H9 (cell line): Measurements from ENCODE around the gene KIAA0513. TPM values are rescaled to one million over a fixed set of nuclear protein-coding genes. Genes with fewer than 3 reads are reported as not detected.

ENCODE experiments used
- DNase-seq: peaks from one replicate; pipeline ENCODE4 v3.0.0-alpha.2; 2017
- H2AFZ ChIP-seq: one replicate; pipeline ENCODE4 v1.6.1; 2013; ENCODE audit warnings: mild to moderate bottlenecking, low read length, control low read depth, moderate library complexity
- H2AK5ac ChIP-seq: 2 replicates; pipeline ENCODE4 v1.6.1; 2013; ENCODE audit warnings: low read length, control low read depth, mixed read lengths; ENCODE audit not compliant: insufficient read length
- H2BK120ac ChIP-seq: one replicate; pipeline ENCODE4 v1.6.1; 2013; ENCODE audit warnings: low read depth, mild to moderate bottlenecking, low read length, control low read depth, inconsistent platforms; ENCODE audit not compliant: poor library complexity, severe bottlenecking
- H2BK12ac ChIP-seq: 2 replicates; pipeline ENCODE4 v1.6.1; 2013; ENCODE audit warnings: low read length, control low read depth, mixed read lengths, low read depth; ENCODE audit not compliant: insufficient read length
- H2BK15ac ChIP-seq: 2 replicates; pipeline ENCODE4 v1.6.1; 2013; ENCODE audit warnings: low read depth, low read length, control low read depth
- H2BK20ac ChIP-seq: one replicate; pipeline ENCODE4 v1.6.1; 2013; ENCODE audit warnings: low read depth, mild to moderate bottlenecking, low read length, control low read depth, inconsistent platforms; ENCODE audit not compliant: poor library complexity, severe bottlenecking
- H2BK5ac ChIP-seq: 2 replicates; pipeline ENCODE4 v1.6.1; 2013; ENCODE audit warnings: low read length, control low read depth, mixed read lengths; ENCODE audit not compliant: insufficient read length
- H3K14ac ChIP-seq: 2 replicates; pipeline ENCODE4 v1.6.1; 2013; ENCODE audit warnings: low read length, control low read depth; ENCODE audit not compliant: insufficient read depth
- H3K18ac ChIP-seq: 2 replicates; pipeline ENCODE4 v1.6.1; 2013; ENCODE audit warnings: low read depth, mild to moderate bottlenecking, mixed read lengths, low read length, control low read depth; ENCODE audit not compliant: insufficient read length
- H3K23ac ChIP-seq: 2 replicates; pipeline ENCODE4 v1.6.1; 2013; ENCODE audit warnings: low read length, control low read depth, mixed read lengths, low read depth; ENCODE audit not compliant: insufficient read length
- H3K23me2 ChIP-seq: 2 replicates; pipeline ENCODE4 v1.6.1; 2013; ENCODE audit warnings: low read depth, mild to moderate bottlenecking, mixed read lengths, low read length, control low read depth; ENCODE audit not compliant: insufficient read length, poor library complexity, severe bottlenecking
- H3K27ac ChIP-seq: 2 replicates; pipeline ENCODE4 v1.5.1; 2013; ENCODE audit warnings: low read length, control low read depth, mixed read lengths, low read depth; ENCODE audit not compliant: insufficient read length
- H3K27me3 ChIP-seq: 2 replicates; pipeline ENCODE4 v1.6.1; 2013; ENCODE audit warnings: low read length, control low read depth, inconsistent platforms; ENCODE audit not compliant: insufficient read depth
- H3K4ac ChIP-seq: 2 replicates; pipeline ENCODE4 v1.6.1; 2013; ENCODE audit warnings: low read depth, mild to moderate bottlenecking, control low read depth, inconsistent platforms, low read length, moderate library complexity
- H3K4me1 ChIP-seq: 2 replicates; pipeline ENCODE4 v1.6.1; 2013; ENCODE audit warnings: low read length, control low read depth, inconsistent platforms; ENCODE audit not compliant: insufficient read depth
- H3K4me2 ChIP-seq: 2 replicates; pipeline ENCODE4 v1.6.1; 2013; ENCODE audit warnings: low read length, control low read depth, mixed read lengths; ENCODE audit not compliant: insufficient read length, insufficient read depth
- H3K56ac ChIP-seq: 2 replicates; pipeline ENCODE4 v1.6.1; 2013; ENCODE audit warnings: low read depth, mild to moderate bottlenecking, mixed read lengths, low read length, control low read depth; ENCODE audit not compliant: insufficient read length
- H3K79me1 ChIP-seq: 2 replicates; pipeline ENCODE4 v1.6.1; 2013; ENCODE audit warnings: low read depth, mild to moderate bottlenecking, moderate library complexity, low read length, control low read depth, inconsistent platforms; ENCODE audit not compliant: insufficient read depth, poor library complexity, severe bottlenecking
- H3K79me2 ChIP-seq: 2 replicates; pipeline ENCODE4 v1.6.1; 2013; ENCODE audit warnings: low read length, control low read depth, inconsistent platforms; ENCODE audit not compliant: insufficient read depth
- H3K9ac ChIP-seq: 2 replicates; pipeline ENCODE4 v1.6.1; 2013; ENCODE audit warnings: low read length, control low read depth, mixed read lengths; ENCODE audit not compliant: insufficient read length; ENCODE audit errors: extremely low read depth
- H3K9me3 ChIP-seq: one replicate; pipeline ENCODE4 v1.6.1; 2013; ENCODE audit warnings: low read depth, low read length, inconsistent platforms; ENCODE audit not compliant: control insufficient read depth
- H3T11ph ChIP-seq: one replicate; pipeline ENCODE4 v1.6.1; 2013; ENCODE audit warnings: mild to moderate bottlenecking, low read length, control low read depth, inconsistent platforms
- H4K20me1 ChIP-seq: one replicate; pipeline ENCODE4 v1.6.1; 2013; ENCODE audit not compliant: control insufficient read depth, insufficient read length, insufficient read depth
- H4K5ac ChIP-seq: 2 replicates; pipeline ENCODE4 v1.6.1; 2013; ENCODE audit warnings: low read depth, mild to moderate bottlenecking, mixed read lengths, low read length, control low read depth; ENCODE audit not compliant: insufficient read length
- H4K8ac ChIP-seq: replicated peaks from 2 replicates; pipeline ENCODE4 v1.6.1; 2013; ENCODE audit warnings: low read length, control low read depth, mixed read lengths, low read depth; ENCODE audit not compliant: insufficient read length
- H4K91ac ChIP-seq: 2 replicates; pipeline ENCODE4 v1.6.1; 2013; ENCODE audit warnings: low read depth, mild to moderate bottlenecking, moderate library complexity, mixed read lengths, low read length, control low read depth; ENCODE audit not compliant: insufficient read length
- H3K27ac Mint-ChIP-seq, 3 experiments: 2 replicates in 2 of 3; 3 replicates in 1 of 3; pipeline ENCODE4 v1.8.0; 2020 to 2021; ENCODE audit warnings: mixed read lengths in 3 of 3, mild to moderate bottlenecking in 1 of 3, moderate library complexity in 1 of 3
- H3K27me3 Mint-ChIP-seq: 2 replicates; pipeline ENCODE4 v1.8.0; 2021; ENCODE audit warnings: low read depth, mild to moderate bottlenecking, moderate library complexity, mixed read lengths
- H3K36me3 Mint-ChIP-seq, 3 experiments: 2 replicates in 2 of 3; 3 replicates in 1 of 3; pipeline ENCODE4 v1.8.0; 2020 to 2021; ENCODE audit warnings: low read depth in 3 of 3, mixed read lengths in 3 of 3; ENCODE audit not compliant: insufficient read depth in 1 of 3
- H3K4me1 Mint-ChIP-seq, 2 experiments: 2 replicates each; pipeline ENCODE4 v1.8.0; 2020; ENCODE audit warnings: mixed read lengths in 2 of 2
- H3K4me3 Mint-ChIP-seq, 2 experiments: 2 replicates in 1 of 2; 3 replicates in 1 of 2; pipeline ENCODE4 v1.8.0; 2020 to 2021; ENCODE audit warnings: mild to moderate bottlenecking in 2 of 2, mixed read lengths in 2 of 2, moderate library complexity in 1 of 2
- H3K9me3 Mint-ChIP-seq, 2 experiments: 2 replicates in 1 of 2; 3 replicates in 1 of 2; pipeline ENCODE4 v1.8.0; 2020; ENCODE audit warnings: mild to moderate bottlenecking in 2 of 2, mixed read lengths in 2 of 2, moderate library complexity in 1 of 2
- CTCF ChIP-seq: fragments of 200-600 bp; sonication (generic); conservative IDR thresholded peaks from 3 replicates; pipeline ENCODE4 v1.8.0; 2021; ENCODE audit warnings: antibody characterized with exemption, mild to moderate bottlenecking
- WGBS: extraction: QIAGEN DNeasy Blood & Tissue Kit; methylation state at CpG from one replicate; pipeline ENCODE4 v1.1.7; 2013; ENCODE audit warnings: missing lambda C conversion rate, low lambda C conversion rate, mixed read lengths; ENCODE audit not compliant: insufficient read length; ENCODE audit errors: extremely low coverage; 5-methylcytosine and 5-hydroxymethylcytosine counted together
- total RNA-seq: library from RNA; stranded (reverse); gene quantifications from 2 replicates; pipeline ENCODE4 v1.2.1, GENCODE V29; 2021

Gene KIAA0513
- total RNA-seq, 1 experiment from 2014 or later = 4.7 TPM

DNA sequence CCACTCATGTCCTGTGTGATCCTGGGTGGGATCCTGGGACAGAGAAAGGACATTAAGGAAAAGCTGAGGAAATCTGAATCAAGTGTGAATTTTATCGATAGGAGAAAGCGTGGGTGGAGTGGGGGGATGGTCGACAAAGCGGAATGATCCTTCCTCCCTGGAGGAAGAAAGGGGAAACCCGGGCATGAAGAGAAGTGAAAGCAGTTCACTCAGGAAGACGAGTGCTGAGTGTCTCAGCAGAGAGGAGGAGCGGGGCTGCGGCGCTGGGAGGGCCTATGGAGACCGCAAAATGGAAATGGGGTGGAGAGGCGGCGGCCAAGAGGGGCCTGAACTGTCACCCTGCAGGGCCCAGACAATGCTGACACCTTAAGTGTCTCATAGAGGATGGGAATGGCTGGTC, 25.0 kb upstream of the KIAA0513 start:
- H3K27ac ChIP-seq = no peak overlapping the region
- WGBS = 100% methylated on average over 4 of the region's 12 CpGs

More for the DNA sequence above, 25.0 kb upstream of the KIAA0513 start:
- H3K23me2 ChIP-seq = no peaks in the 10 kb centered on the region
- H2BK5ac ChIP-seq = no peak overlapping the region
- H4K8ac ChIP-seq = no peak overlapping the region
- no peak overlapping the region for H4K5ac ChIP-seq
- no peaks in the 10 kb centered on the region for H3K27me3 Mint-ChIP-seq
- H3K9ac ChIP-seq = no peak overlapping the region
- no peaks in the 10 kb centered on the region for H3K9me3 ChIP-seq
- H3K23ac ChIP-seq = no peak overlapping the region
- H3K4ac ChIP-seq = no peak overlapping the region
- H3K4me3 Mint-ChIP-seq = peak overlapping the region in 1 of 2 experiments; percentile 22; a peak in 1 of 5 replicates
- H3T11ph ChIP-seq = no peak overlapping the region
- H2AFZ ChIP-seq = no peak overlapping the region
- no peak overlapping the region for H3K18ac ChIP-seq
- H2BK20ac ChIP-seq = no peak overlapping the region
- H3K4me1 Mint-ChIP-seq = peaks cover 33 to 35% of the 10 kb centered on the region in 2 experiments
- no peak overlapping the region for H3K4me2 ChIP-seq
- no peaks in the 10 kb centered on the region for H3K9me3 Mint-ChIP-seq
- no peak overlapping the region for H3K14ac ChIP-seq
- H3K36me3 Mint-ChIP-seq = peaks cover 10 to 15% (median 13%) of the 10 kb centered on the region in 3 experiments; a peak in 5 of 7 replicates
- H4K91ac ChIP-seq = no peak overlapping the region
- no peak overlapping the region for H2BK12ac ChIP-seq
- no peak for TF ChIP-seq CTCF
- H3K79me2 ChIP-seq = peaks cover 17% of the 10 kb centered on the region; the same call in 1 of the 2 replicates
- H3K4me1 ChIP-seq = no peaks in the 10 kb centered on the region
- no peak for DNase-seq
- H3K56ac ChIP-seq = no peak overlapping the region
- H3K27ac Mint-ChIP-seq = peak overlapping the region; percentile 5 to 76 (median 74); a peak in 5 of 7 replicates
- H2BK120ac ChIP-seq = no peak overlapping the region
- H2BK15ac ChIP-seq = no peak overlapping the region
- H2AK5ac ChIP-seq = no peak overlapping the region
- H3K27me3 ChIP-seq = no peaks in the 10 kb centered on the region
- H3K79me1 ChIP-seq = peaks cover 7% of the 10 kb centered on the region
- H4K20me1 ChIP-seq = no peaks in the 10 kb centered on the region
